Hepatocyte (in vitro differentiated cells): ENCODE results near the gene DRC1. TPM values are rescaled to one million over a fixed set of nuclear protein-coding genes. Genes with fewer than 3 reads are reported as not detected.

Experiments used
- DNase-seq: peaks from one replicate; pipeline ENCODE4 v3.0.0-alpha.2; 2016; ENCODE audit warnings: low spot score
- H2AFZ ChIP-seq: fragments of 200-600 bp; sonication (generic); 2 replicates; pipeline ENCODE4 v1.6.0; 2016; ENCODE audit warnings: antibody characterized with exemption, mild to moderate bottlenecking
- H3K27ac ChIP-seq: fragments of 200-600 bp; sonication (generic); 2 replicates; pipeline ENCODE4 v1.5.1; 2016; ENCODE audit warnings: mild to moderate bottlenecking
- H3K27me3 ChIP-seq: fragments of 200-600 bp; sonication (generic); 2 replicates; pipeline ENCODE4 v1.6.1; 2016
- H3K36me3 ChIP-seq: fragments of 200-600 bp; sonication (generic); replicated peaks from 2 replicates; pipeline ENCODE4 v1.5.1; 2016; ENCODE audit warnings: low read depth; ENCODE audit not compliant: insufficient read depth
- H3K4me1 ChIP-seq: fragments of 200-600 bp; sonication (generic); 2 replicates; pipeline ENCODE4 v1.5.1; 2016; ENCODE audit warnings: mild to moderate bottlenecking, moderate library complexity; ENCODE audit not compliant: insufficient read depth
- H3K4me2 ChIP-seq: fragments of 200-600 bp; sonication (generic); 2 replicates; pipeline ENCODE4 v1.6.0; 2016
- H3K4me3 ChIP-seq: fragments of 200-600 bp; sonication (generic); 2 replicates; pipeline ENCODE4 v1.5.1; 2016; ENCODE audit warnings: mild to moderate bottlenecking
- H3K79me2 ChIP-seq: fragments of 200-600 bp; sonication (generic); 2 replicates; pipeline ENCODE4 v1.6.0; 2017; ENCODE audit warnings: mild to moderate bottlenecking
- H3K9me2 ChIP-seq: fragments of 200-600 bp; sonication (generic); replicated peaks from 2 replicates; pipeline ENCODE4 v1.6.0; 2017; ENCODE audit warnings: mild to moderate bottlenecking; ENCODE audit not compliant: insufficient read depth
- H3K9me3 ChIP-seq: fragments of 200-600 bp; sonication (generic); 2 replicates; pipeline ENCODE4 v1.5.1; 2016; ENCODE audit warnings: low read depth, mild to moderate bottlenecking
- H4K20me1 ChIP-seq: fragments of 200-600 bp; sonication (generic); 2 replicates; pipeline ENCODE4 v1.6.0; 2016; ENCODE audit warnings: mild to moderate bottlenecking; ENCODE audit not compliant: insufficient read depth, poor library complexity, severe bottlenecking
- CTCF ChIP-seq: fragments of 200-600 bp; sonication (generic); IDR thresholded peaks from 2 replicates; pipeline ENCODE4 v1.5.1; 2016; ENCODE audit warnings: antibody characterized with exemption, mild to moderate bottlenecking; ENCODE audit not compliant: poor library complexity
- EZH2 ChIP-seq: fragments of 200-600 bp; sonication (generic); IDR thresholded peaks from 2 replicates; pipeline ENCODE4 v1.6.1; 2016; ENCODE audit warnings: antibody characterized with exemption, mild to moderate bottlenecking, borderline replicate concordance
- EZH2phosphoT487 ChIP-seq: fragments of 200-600 bp; sonication (generic); IDR thresholded peaks from one replicate; pipeline ENCODE4 v1.6.1; 2018; ENCODE audit warnings: antibody characterized with exemption, mild to moderate bottlenecking, low read depth, moderate library complexity; ENCODE audit not compliant: unreplicated experiment, severe bottlenecking
- WGBS: methylation state at CpG from one replicate; pipeline ENCODE4 v1.1.6; 2016; ENCODE audit warnings: low lambda C conversion rate; ENCODE audit errors: missing lambda C conversion rate; 5-methylcytosine and 5-hydroxymethylcytosine counted together
- polyA plus RNA-seq: library from polyadenylated mRNA; unstranded; fragments of >200 nt; fragmentation: Nextera tagmentation; extraction: Ambion mirVana; gene quantifications from 2 replicates; pipeline ENCODE4 v1.2.1, GENCODE V29; 2016
- total RNA-seq: library from RNA; depleted of rRNA; stranded (reverse); fragments of >200 nt; gene quantifications from 2 replicates; pipeline ENCODE4 v1.2.3, GENCODE V29; 2014

The DRC1 gene
- total and polyA plus RNA-seq, 2 experiments from 2014 or later = 0.06 TPM; not detected in 1

GRCh38 chr2:26460613-26461031, 58.9 kb downstream of the DRC1 start:
- no peak for TF ChIP-seq EZH2
- no peak for TF ChIP-seq CTCF
- TF ChIP-seq EZH2phosphoT487 = no peak
- no peaks in the 10 kb centered on the region for H3K27me3 ChIP-seq
- H3K36me3 ChIP-seq = no peaks in the 10 kb centered on the region
- H3K9me2 ChIP-seq = no peaks in the 10 kb centered on the region
- WGBS = 97% methylated on average over 19 of the region's 19 CpGs
- no peak overlapping the region for H3K4me2 ChIP-seq
- DNase-seq = no peak
- H2AFZ ChIP-seq = no peak overlapping the region
- H4K20me1 ChIP-seq = no peaks in the 10 kb centered on the region
- H3K27ac ChIP-seq = no peak overlapping the region
- H3K4me3 ChIP-seq = no peak overlapping the region
- H3K9me3 ChIP-seq = no peaks in the 10 kb centered on the region
- no peaks in the 10 kb centered on the region for H3K79me2 ChIP-seq
- peaks cover 22% of the 10 kb centered on the region for H3K4me1 ChIP-seq

- Histone ChIP-seq H2AFZ (no peak overlapping the region), H3K4me2 (no peak overlapping the region), H3K27me3 (no peaks in the 10 kb centered on the region), H3K9me2 (no peaks in the 10 kb centered on the region), H3K36me3 (no peaks in the 10 kb centered on the region), H3K4me1 (peaks cover 13% of the 10 kb centered on the region), H3K27ac (no peak overlapping the region), H3K4me3 (no peak overlapping the region), H4K20me1 (no peaks in the 10 kb centered on the region), H3K9me3 (no peaks in the 10 kb centered on the region), H3K79me2 (no peaks in the 10 kb centered on the region)
- no peak for DNase-seq
- WGBS = 95% methylated on average over 19 of the region's 19 CpGs
- no peak for TF ChIP-seq EZH2phosphoT487
- TF ChIP-seq EZH2 = no peak
- TF ChIP-seq CTCF = no peak
These were observed 59.9 kb downstream of the DRC1 start for GRCh38 chr2:26461601-26462023.

GRCh38 chr2:26462100-26462499, 60.4 kb downstream of the DRC1 start:
- H3K27ac ChIP-seq = no peak overlapping the region
- H3K9me2 ChIP-seq = no peaks in the 10 kb centered on the region
- peaks cover 9% of the 10 kb centered on the region for H3K4me1 ChIP-seq
- no peaks in the 10 kb centered on the region for H3K27me3 ChIP-seq
- H3K36me3 ChIP-seq = no peaks in the 10 kb centered on the region
- H3K9me3 ChIP-seq = no peaks in the 10 kb centered on the region
- no peak overlapping the region for H2AFZ ChIP-seq
- no peak overlapping the region for H3K4me2 ChIP-seq
- H3K79me2 ChIP-seq = no peaks in the 10 kb centered on the region
- TF ChIP-seq EZH2phosphoT487 (no peak), EZH2 (no peak), CTCF (no peak)
- 94% methylated on average over 6 of the region's 6 CpGs for WGBS
- no peak overlapping the region for H3K4me3 ChIP-seq
- no peaks in the 10 kb centered on the region for H4K20me1 ChIP-seq
- no peak for DNase-seq
